GM21528 (cell line): Measurements from ENCODE around the gene TMEM167B.
A peak's percentile ranks its signal among the peaks of the same experiment; 100 is the strongest.
"Not testable (repeated sequence)": the region's sequence is repeated elsewhere in the genome, so short reads cannot be mapped to it uniquely, and the experiment has no call there.

Source experiments
- ATAC-seq: cut with Tn5 transposase; IDR thresholded peaks from one replicate; pipeline ENCODE4 v1.9.1; 2021; ENCODE audit warnings: mild to moderate bottlenecking, moderate library complexity; ENCODE audit not compliant: unreplicated experiment, low FRiP score

TMEM167B gene

GRCh38 chr1:109090196-109091077, at the start of gene TMEM167B:
Gene TMEM167B, plus strand, starts transcription at chr1:109090764. Its CDS starts 109 bp downstream, at chr1:109090873.
- peak; percentile 93 for ATAC-seq

- ATAC-seq, result peak; percentile 32
Observed at GRCh38 chr1:109040989-109041620, 49.5 kb upstream of the TMEM167B start.

GRCh38 chr1:109041621-109042468, 48.7 kb upstream of the TMEM167B start, which contains the start of gene WDR47:
Gene WDR47, minus strand, starts transcription at chr1:109042102. Its CDS starts 18,590 bp downstream, at chr1:109023512.
- peak; percentile 91 for ATAC-seq

- no peak for ATAC-seq
Observed at GRCh38 chr1:109045595-109045994, 45.0 kb upstream of the TMEM167B start.

GRCh38 chr1:109046671-109047070, 43.9 kb upstream of the TMEM167B start:
- no peak for ATAC-seq

- ATAC-seq, result no peak
Observed at GRCh38 chr1:109047339-109047738, 43.2 kb upstream of the TMEM167B start.

GRCh38 chr1:109048335-109048734, 42.2 kb upstream of the TMEM167B start:
- ATAC-seq, result no peak

- no peak for ATAC-seq
Observed at GRCh38 chr1:109050228-109050995, 40.2 kb upstream of the TMEM167B start.

- not testable (repeated sequence) for ATAC-seq
Observed at GRCh38 chr1:109052145-109052544, 38.4 kb upstream of the TMEM167B start.

- no peak for ATAC-seq
Observed at GRCh38 chr1:109056064-109056463, 34.5 kb upstream of the TMEM167B start.

- ATAC-seq, result no peak
Observed at GRCh38 chr1:109059026-109059425, 31.5 kb upstream of the TMEM167B start.

GRCh38 chr1:109060707-109061106, 29.9 kb upstream of the TMEM167B start:
- ATAC-seq, result no peak

GRCh38 chr1:109061183-109061582, 29.4 kb upstream of the TMEM167B start:
- ATAC-seq, result no peak

GRCh38 chr1:109065137-109065536, 25.4 kb upstream of the TMEM167B start:
- ATAC-seq, result no peak

GRCh38 chr1:109067883-109068282, 22.7 kb upstream of the TMEM167B start:
- no peak for ATAC-seq

GRCh38 chr1:109069294-109069693, 21.3 kb upstream of the TMEM167B start:
- no peak for ATAC-seq

GRCh38 chr1:109075531-109076490, 14.8 kb upstream of the TMEM167B start, which contains the start of gene TAF13:
Gene TAF13, minus strand, starts transcription at chr1:109076003. Its CDS starts 56 bp downstream, at chr1:109075947.
- peak; percentile 99 for ATAC-seq

GRCh38 chr1:109078317-109078716, 12.2 kb upstream of the TMEM167B start:
- ATAC-seq, result no peak

- no peak for ATAC-seq
Observed at GRCh38 chr1:109079240-109079622, 11.3 kb upstream of the TMEM167B start.
